ENCODE measurements around the gene TENT4A.

DNA sequence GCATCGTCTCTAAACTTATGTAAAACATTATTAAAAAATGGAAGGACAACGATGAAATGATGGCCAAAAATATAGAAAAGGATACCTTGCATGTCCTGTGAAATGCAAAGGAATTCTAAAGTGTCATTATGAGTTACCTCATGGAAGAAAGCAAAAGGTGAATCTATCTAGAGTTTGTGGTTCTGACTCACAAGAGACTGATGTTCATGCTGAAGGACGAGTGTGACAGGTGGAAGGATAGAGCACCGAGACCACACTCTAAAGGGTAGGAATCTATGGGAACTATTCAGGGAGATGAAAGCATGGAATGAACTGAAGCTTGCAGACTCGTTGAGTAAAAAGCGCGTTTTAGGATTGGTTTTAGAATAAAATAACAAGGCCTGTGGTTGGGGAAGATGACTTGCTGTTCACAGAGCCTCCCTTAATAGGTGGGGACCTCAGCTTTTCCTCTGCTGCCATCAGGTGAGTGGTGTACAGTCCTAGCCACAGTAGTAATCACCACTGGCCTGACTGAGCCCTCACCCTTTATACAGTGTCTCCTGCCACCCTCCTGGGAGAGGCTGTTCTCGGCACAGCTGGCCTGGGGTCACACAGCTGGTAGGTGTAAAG lies 11.2 kb downstream of the TENT4A start:
- TF ChIP-seq POLR2A (IDR thresholded peaks at IDR 0.05): no peak
- no peak for TF ChIP-seq CTCF (IDR thresholded peaks at IDR 0.05 in 4 of 5, conservative IDR thresholded peaks at IDR 0.05 in 1 of 5)
